ENCODE measurements around the gene STRIT1. TPM values are rescaled to one million over a fixed set of nuclear protein-coding genes. Genes with fewer than 3 reads are reported as not detected.

The STRIT1 gene
- total and polyA plus RNA-seq, 2 donors (not counting 1 experiment from before 2014, with no cell fraction given), result not detected

DNA sequence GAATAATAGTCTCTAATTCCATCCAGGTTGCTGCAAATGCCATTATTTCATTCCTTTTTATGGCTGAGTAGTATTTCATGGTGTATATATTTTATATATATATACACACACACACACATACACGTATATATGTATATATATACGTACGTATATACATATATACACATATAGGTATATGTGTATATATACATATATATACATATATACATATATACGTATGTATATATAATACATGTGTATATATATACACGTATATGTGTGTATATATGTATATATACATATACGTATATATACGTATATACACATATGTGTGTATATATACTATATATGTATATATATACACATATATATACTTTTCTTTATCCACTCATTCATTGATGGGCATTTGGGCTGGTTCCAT is 13.7 kb upstream of the STRIT1 start:
- Mint-ChIP-seq H3K27ac (no peak overlapping the region), H3K27me3 (no peaks in the 10 kb centered on the region), H3K4me1 (no peaks in the 10 kb centered on the region), H3K9me3 (ENCODE audit: insufficient read depth) (no peaks in the 10 kb centered on the region), H3K4me3 (no peak overlapping the region)
- Histone ChIP-seq H3K4me2 (replicated peaks; ENCODE audit: low read depth, low read length, poor library complexity, severe bottlenecking) (no peak overlapping the region), H4K20me1 (ENCODE audit: control insufficient read depth, insufficient read depth, low read length, poor library complexity, severe bottlenecking) (no peaks in the 10 kb centered on the region), H2AFZ (ENCODE audit: insufficient read depth, low read depth, low read length, poor library complexity, severe bottlenecking) (no peak overlapping the region), H3K4me3 (ENCODE audit: control extremely low read depth in 1 of 5, extremely low read depth in 1 of 5, insufficient read depth in 1 of 5, low read depth in 2 of 5, low read length in 4 of 5) (no peak overlapping the region), H3K27me3 (replicated peaks in 1 of 4; ENCODE audit: control extremely low read depth in 1 of 4, control insufficient read depth in 3 of 4, insufficient read depth in 4 of 4, low read length in 3 of 4) (no peaks in the 10 kb centered on the region), H3K27ac (ENCODE audit: low read length in 2 of 2) (no peak overlapping the region), H3K4me1 (ENCODE audit: control insufficient read depth in 2 of 2, insufficient read depth in 2 of 2, low read length in 2 of 2) (no peaks in the 10 kb centered on the region), H3K79me2 (ENCODE audit: control insufficient read depth, insufficient read depth, low read length) (no peaks in the 10 kb centered on the region), H3K36me3 (replicated peaks in 1 of 2; ENCODE audit: control extremely low read depth in 1 of 2, control insufficient read depth in 1 of 2, extremely low read depth in 1 of 2, insufficient read depth in 2 of 2, low read length in 1 of 2) (no peaks in the 10 kb centered on the region), H3K9me3 (ENCODE audit: control extremely low read depth in 1 of 3, control insufficient read depth in 2 of 3, insufficient read depth in 1 of 3, low read length in 2 of 3) (peaks cover 0 to 5% (median 0%) of the 10 kb centered on the region in 3 donors), H3K9ac (ENCODE audit: low read length) (no peak overlapping the region)
- ATAC-seq (ENCODE audit: low read depth) (no peak), DNase-seq (no peak)
- ChIA-PET POLR2A (no interaction called here), CTCF (no interaction called here)
- TF ChIP-seq EZH2 (IDR thresholded peaks at IDR 0.05; ENCODE audit: borderline replicate concordance, insufficient read depth, low read depth, low read length, poor library complexity, severe bottlenecking), result no peak
- TF ChIP-seq, protein P1, sequence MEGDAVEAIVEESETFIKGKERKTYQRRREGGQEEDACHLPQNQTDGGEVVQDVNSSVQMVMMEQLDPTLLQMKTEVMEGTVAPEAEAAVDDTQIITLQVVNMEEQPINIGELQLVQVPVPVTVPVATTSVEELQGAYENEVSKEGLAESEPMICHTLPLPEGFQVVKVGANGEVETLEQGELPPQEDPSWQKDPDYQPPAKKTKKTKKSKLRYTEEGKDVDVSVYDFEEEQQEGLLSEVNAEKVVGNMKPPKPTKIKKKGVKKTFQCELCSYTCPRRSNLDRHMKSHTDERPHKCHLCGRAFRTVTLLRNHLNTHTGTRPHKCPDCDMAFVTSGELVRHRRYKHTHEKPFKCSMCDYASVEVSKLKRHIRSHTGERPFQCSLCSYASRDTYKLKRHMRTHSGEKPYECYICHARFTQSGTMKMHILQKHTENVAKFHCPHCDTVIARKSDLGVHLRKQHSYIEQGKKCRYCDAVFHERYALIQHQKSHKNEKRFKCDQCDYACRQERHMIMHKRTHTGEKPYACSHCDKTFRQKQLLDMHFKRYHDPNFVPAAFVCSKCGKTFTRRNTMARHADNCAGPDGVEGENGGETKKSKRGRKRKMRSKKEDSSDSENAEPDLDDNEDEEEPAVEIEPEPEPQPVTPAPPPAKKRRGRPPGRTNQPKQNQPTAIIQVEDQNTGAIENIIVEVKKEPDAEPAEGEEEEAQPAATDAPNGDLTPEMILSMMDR (IDR thresholded peaks at IDR 0.05), result no peak
- intact Hi-C loops (cut with micrococcal nuclease), result no loop called here
- no CpG with 5 or more reads among the region's 7 CpGs for WGBS (ENCODE audit: insufficient coverage)

DNA sequence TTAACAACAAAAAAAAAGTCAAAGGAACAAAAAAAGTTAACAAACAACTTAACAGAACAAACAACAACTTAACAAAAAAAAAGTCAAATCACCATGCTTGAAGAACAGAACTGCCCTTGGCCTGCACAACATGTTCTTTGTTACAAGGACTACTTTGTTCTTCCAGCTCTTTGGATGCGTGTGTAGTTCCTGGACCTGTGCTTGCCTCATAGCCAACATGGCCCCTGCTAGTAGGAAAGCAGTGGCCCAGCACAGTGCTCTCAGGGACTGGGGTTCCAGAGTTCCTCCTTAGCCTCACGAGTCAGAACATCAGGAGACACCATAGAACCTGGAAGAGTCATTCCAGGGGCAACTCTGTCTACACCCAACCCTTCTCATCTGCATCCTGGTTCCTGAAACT is 10.9 kb upstream of the STRIT1 start:
- intact Hi-C loops (cut with micrococcal nuclease), result no loop called here
- Histone ChIP-seq H3K9me3 (ENCODE audit: control extremely low read depth in 1 of 3, control insufficient read depth in 2 of 3, insufficient read depth in 1 of 3, low read length in 2 of 3) (no peaks in the 10 kb centered on the region), H3K4me3 (ENCODE audit: control extremely low read depth in 1 of 5, extremely low read depth in 1 of 5, insufficient read depth in 1 of 5, low read depth in 2 of 5, low read length in 4 of 5) (no peak overlapping the region), H3K27me3 (replicated peaks in 1 of 4; ENCODE audit: control extremely low read depth in 1 of 4, control insufficient read depth in 3 of 4, insufficient read depth in 4 of 4, low read length in 3 of 4) (no peaks in the 10 kb centered on the region), H3K4me1 (ENCODE audit: control insufficient read depth in 2 of 2, insufficient read depth in 2 of 2, low read length in 2 of 2) (no peaks in the 10 kb centered on the region), H3K36me3 (replicated peaks in 1 of 2; ENCODE audit: control extremely low read depth in 1 of 2, control insufficient read depth in 1 of 2, extremely low read depth in 1 of 2, insufficient read depth in 2 of 2, low read length in 1 of 2) (no peaks in the 10 kb centered on the region), H3K4me2 (replicated peaks; ENCODE audit: low read depth, low read length, poor library complexity, severe bottlenecking) (no peak overlapping the region), H3K79me2 (ENCODE audit: control insufficient read depth, insufficient read depth, low read length) (no peaks in the 10 kb centered on the region), H4K20me1 (ENCODE audit: control insufficient read depth, insufficient read depth, low read length, poor library complexity, severe bottlenecking) (no peaks in the 10 kb centered on the region), H2AFZ (ENCODE audit: insufficient read depth, low read depth, low read length, poor library complexity, severe bottlenecking) (no peak overlapping the region), H3K9ac (ENCODE audit: low read length) (no peak overlapping the region), H3K27ac (ENCODE audit: low read length in 2 of 2) (no peak overlapping the region)
- H3K27me3 Mint-ChIP-seq, result no peaks in the 10 kb centered on the region
- DNase-seq, result no peak
- POLR2A ChIA-PET, result no interaction called here
- H3K4me3 Mint-ChIP-seq, result no peak overlapping the region
- H3K27ac Mint-ChIP-seq, result no peak overlapping the region
- ATAC-seq (ENCODE audit: low read depth), result no peak
- CTCF ChIA-PET, result no interaction called here
- H3K9me3 Mint-ChIP-seq (ENCODE audit: insufficient read depth), result peaks cover 2% of the 10 kb centered on the region
- no peaks in the 10 kb centered on the region for H3K4me1 Mint-ChIP-seq
- WGBS (ENCODE audit: insufficient coverage), result 96% methylated on average over 2 of the region's 2 CpGs
- TF ChIP-seq EZH2 (IDR thresholded peaks at IDR 0.05; ENCODE audit: borderline replicate concordance, insufficient read depth, low read depth, low read length, poor library complexity, severe bottlenecking), result no peak
- TF ChIP-seq, protein P1 (IDR thresholded peaks at IDR 0.05), result no peak

All from B cell (primary cell).